Esophagus mucosa (tissue), 1 donor: ENCODE measurements around the gene F11R. TPM values are rescaled to one million over a fixed set of nuclear protein-coding genes. Genes with fewer than 3 reads are reported as not detected.
A peak's percentile ranks its signal among the peaks of the same experiment; 100 is the strongest.

Source experiments
- ATAC-seq: fragments of 200-7000 bp; cut with Tn5 transposase; one replicate; pipeline ENCODE4 v1.9.1; 2020
- total RNA-seq: library from RNA; stranded (reverse); gene quantifications from one replicate; pipeline ENCODE4 v1.2.4, GENCODE V29; 2023
- donor health status: DM: yes; HTN: yes; CAD: no.

F11R gene
- total RNA-seq, 1 donor from 2014 or later: 137 TPM

DNA sequence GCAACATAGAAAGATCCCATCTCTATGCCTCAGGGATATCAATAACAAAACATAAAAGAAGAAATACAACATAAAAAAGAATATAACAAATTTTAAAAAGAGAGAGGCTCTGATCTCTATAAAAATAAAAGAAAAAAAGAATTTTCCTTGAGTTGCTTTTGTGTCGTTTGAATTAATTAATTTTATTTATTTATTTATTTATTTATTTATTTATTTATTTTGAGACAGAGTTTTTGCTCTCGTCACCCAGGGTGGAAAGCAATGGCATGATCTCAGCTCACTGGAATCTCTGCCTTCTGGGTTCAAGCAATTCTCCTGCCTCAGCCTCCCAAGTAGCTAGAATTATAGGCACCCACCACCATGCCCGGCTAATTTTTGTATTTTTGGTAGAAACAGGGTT is 8.5 kb downstream of the F11R start:
- no peak for ATAC-seq

DNA sequence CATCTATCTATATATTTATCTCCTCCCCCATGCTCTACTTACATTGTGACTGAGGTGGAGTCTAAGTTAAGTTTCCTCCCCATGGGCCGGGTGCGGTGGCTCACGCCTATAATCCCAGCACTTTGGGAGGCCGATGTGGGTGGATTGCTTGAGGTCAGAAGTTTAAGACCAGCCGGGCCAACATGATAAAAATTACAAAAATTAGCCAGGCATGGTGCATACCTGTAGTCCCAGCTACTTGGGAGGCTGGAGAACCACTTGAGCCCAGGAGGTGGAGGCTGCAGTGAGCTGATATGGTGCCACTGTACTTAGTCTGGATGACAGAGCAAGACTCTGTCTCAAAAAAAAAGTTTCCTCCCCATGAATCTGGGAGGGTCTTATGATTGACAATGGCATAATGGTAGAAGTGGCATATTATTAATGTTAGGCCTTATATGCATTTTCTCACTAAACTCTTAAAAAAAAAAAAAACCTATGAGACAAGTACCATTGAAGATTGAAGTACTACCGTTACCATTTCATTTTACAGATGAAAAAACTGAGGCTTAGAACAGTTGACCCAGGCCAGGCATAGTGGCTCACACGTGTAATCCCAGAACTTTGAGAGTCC is 11.2 kb downstream of the F11R start:
- no peak for ATAC-seq

DNA sequence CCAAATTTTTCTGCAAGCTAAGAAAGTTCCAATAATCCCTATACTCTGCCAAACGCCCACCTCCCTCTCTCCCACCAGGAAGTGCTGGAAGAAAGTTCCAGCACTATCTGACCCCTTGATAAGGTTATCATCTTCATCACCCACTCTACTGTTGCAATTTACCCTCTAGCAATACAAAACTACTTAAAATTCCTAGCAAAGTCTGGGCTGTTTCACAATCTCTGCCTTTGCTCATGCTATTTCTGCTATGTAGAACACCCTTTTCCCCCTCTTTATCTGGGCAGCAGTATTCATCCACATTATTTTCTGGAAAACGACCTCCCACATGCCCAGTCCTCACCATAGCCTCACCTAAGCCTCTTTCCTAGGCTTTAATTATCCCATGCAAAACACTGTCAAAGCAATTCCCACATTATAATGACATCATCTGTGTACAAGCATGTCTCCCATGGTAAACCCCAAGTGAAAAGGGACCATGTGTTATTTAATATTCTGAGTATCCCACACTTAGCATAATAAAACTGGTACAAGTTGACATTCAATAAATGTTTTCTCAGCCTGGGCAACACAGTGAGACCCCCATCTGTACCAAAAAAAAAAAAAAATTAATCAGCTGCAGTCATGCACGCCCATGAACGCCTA is 12.0 kb downstream of the F11R start:
- ATAC-seq: no peak

DNA sequence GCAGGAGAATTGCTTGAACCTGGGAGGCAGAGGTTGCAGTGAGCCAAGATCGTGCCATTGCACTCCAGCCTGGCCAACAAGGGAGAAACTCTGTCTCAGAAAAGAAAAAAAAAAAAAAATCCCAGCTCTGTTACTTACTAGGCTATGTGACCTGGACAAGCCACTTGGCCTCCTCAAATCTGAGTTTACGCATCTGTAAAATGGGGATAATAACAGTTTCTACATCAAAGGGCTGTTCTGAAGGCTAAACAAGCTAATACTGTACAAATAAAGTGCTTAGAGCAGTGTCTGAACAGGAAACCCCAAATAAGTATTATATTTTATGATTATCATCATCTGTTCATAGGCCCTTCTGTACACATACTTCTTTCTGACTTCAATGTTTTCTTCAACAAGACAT is 13.6 kb downstream of the F11R start:
- no peak for ATAC-seq

DNA sequence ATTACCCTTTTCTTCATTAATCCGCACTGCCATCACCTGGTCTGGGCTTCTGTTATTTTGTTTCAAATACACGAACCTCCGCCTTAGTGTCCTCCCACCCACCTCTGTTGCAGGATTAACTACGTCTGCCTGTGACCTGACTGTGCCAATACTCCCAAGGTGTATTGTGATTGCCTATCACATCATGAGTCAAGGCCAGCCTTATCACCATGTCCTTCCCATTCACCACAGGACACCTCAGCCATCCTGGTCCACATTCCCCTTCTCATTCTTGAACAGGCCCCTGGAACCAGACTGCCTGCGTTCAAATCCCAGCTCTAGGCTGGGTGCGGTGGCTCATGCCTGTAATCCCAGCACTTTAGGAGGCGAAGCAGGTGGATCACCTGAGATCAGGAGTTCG is 14.4 kb downstream of the F11R start:
- peak; percentile 5 for ATAC-seq

DNA sequence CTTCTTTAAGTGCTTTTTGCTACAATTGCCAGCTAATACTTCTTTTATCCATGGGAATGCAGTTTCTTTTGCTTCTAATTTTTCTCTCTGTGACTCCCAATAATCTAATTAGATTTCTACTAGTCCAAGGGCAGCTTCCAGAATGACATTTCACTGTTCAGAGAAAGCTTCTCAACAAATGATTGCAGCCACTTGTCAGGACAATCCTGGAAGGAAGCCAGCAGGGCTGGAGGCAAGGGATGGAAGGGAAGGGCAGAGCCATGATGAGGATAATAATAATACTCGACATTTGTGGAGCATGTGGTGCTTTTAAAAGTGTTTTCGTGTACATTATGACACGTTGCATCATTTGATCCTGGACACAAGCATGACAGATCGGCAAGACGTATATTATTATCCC is 19.4 kb downstream of the F11R start:
- no peak for ATAC-seq

DNA sequence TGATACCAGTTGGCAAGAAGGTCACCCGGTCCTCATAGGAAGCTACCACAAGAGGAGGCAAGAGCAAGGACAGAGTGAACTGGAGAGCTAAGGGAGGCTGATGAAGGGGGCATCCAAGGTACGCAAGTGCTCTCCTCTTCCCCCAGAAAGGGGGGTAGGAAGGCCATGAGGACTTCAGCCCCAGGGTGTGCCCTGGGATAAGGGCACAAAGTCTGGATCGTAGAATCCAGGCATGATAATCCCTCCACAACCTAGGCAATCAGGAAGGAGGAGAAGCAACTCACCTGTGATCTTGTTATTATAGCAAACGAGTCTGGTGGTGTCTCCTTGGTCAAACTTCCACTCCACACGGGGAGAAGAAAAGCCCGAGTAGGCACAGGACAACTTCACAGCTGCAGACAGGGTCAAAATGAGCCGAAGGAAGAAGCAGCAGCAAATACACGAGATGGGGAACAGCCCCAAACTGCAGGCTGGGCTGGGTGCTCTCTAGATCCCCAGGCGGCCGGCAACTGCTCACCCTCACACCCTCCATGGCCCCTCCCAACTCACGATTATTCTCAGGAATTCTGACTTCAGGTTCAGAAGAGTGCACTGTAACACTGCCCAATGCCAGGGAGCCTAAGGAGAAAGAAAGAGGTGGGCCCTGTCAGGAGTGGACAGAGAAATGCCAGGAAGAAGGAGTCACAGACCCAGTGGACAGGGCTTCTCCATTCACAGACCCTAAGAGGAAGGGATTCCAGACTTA is 20.0 kb downstream of the F11R start:
- no peak for ATAC-seq

DNA sequence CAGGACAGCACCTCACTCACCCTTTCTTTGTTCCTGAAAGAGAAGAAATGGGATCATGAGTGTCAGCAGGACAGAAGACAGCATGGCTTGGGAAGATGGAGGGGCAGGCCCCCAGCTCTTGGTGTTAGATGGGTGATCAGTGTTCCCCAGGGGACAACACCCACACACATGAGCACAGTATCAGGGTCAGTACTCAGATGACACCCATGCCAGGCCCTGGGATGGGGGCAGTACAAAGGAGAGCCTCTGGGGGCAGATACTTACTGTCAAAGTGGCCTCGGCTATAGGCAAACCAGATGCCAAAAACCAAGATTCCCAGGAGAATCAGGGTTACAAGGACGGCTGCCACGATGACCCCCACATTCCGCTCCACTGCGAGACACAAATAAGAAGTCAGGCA is 21.6 kb downstream of the F11R start:
- no peak for ATAC-seq

DNA sequence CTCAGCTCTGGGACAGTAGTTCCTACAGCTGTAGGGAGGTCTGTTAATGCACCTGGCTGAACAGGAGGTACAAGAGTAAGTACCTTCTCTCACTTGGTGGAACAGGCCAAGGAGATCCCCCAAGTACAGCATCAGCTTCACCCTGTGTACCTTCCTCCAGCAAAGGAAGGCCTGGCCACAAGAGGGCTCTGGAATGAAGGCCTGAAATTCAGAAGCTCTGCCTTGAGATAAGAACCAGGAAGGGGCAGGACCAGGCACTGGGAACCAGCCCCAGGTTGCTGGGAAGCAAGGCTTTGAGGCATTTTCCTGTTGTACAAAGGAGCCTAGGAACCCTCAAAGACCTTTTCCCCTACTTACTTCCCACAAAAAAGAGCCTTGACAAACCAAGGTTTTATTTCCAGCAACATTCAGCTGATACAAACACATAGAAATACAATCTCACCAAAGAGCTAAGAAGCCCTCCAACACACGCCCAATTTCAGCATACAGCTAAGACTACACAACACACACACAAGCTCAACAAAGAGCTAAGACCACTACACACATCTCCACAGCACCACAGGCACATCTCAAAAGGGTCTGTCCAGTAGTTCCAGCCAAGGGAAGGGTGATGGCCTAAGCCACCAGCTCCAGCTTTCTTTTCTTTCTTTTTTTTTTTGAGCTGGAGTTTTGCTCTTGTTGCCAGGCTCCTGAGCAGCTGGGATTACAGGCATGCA is 23.5 kb downstream of the F11R start:
- ATAC-seq: peak; percentile 52

DNA sequence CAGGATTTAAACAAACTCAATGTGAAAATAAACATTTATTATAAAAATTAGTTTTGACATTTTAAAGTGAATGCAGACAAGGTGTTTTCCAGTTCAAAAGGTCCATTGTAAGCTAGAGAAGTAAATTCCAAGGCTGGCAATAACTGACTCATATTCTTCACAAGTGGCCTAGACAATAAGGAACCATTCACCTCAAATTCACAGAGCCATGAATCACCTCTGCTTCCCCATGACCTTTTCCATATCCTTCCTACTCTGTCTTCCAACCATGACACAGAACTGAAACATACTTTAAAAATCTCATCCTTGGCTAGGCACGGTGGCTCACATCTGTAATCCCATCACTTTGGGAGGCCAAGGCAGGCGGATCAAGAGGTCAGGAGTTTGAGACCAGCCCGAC is 24.8 kb downstream of the F11R start:
- peak; percentile 81 for ATAC-seq

DNA sequence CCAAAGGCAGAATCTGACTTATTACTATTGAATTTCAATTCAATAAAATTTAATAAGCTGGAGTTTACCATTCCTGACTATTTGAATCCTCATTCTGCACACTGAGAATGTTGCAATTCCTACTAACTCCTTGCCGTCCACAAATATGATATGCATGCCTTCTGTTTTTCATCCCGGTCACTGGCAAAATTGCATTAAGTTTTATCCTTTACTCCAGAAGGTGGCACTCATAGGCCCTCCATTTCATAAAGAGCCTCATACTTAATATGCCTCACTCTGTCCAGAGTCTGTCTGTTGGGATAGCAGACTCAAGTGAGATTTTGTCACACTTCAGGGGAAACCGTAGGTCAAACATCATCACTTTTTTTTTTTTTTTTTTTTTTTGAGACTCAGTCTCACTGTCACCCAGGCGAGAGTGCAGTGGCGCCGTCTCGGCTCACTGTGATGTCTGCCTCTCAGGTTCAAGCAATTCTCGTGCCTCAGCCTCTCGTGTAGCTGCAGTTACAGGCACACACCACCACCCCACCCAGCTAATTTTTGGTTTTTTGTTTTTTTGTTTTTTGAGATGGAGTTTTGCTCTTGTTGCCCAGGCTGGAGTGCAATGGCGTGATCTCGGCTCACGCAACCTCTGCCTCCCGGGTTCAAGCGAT is 27.3 kb downstream of the F11R start:
- peak; percentile 22 for ATAC-seq

DNA sequence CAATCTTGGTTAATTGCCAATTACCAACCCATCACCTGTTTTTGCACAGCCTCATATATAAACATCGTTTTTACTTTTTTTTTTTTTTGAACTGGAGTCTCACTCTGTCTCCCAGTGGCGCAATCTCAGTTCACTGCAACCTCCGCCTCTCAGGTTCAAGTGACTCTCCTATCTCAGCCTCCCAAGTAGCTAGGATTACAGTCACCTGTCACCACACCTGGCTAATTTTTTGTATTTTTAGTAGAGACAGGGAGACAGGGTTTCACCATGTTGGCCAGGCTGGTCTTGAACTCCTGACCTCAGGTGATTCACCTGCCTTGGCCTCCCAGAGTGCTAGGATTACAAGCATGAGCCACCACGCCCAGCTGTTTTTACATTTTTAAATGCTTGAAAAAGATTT is 28.9 kb downstream of the F11R start:
- peak; percentile 16 for ATAC-seq

DNA sequence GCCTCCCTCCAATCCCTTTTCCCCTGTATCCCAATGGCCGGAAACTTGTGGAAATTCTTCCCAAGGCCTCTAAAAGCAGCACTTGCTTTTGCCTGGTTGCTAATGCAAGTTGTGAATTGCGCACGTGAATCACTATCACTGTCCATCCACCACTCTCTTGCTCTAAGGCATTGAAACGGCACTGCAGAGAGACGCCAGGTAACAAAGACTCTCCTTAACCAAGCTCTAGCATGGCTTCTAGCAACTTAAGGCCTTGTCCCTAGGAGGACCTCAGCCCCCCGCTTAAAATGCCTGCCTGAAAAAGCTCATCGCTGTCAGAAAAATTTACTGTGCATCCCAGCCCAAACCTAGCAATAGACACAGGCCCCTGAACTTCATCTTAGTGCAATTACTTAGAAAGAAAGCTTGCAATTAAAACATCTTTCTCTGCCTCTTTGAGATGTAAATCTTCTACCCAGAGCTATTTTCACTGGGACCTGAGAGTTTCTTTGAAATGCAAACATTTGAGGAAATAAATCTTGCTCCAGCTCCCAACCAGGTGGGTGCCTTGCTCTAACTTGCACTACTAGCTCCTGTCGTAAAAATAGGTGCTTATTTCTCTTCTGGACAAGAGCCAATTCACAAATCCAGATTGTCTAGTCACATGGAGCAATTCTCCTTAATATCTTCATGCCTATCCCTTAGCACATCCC is 33.4 kb downstream of the F11R start:
- no peak for ATAC-seq

DNA sequence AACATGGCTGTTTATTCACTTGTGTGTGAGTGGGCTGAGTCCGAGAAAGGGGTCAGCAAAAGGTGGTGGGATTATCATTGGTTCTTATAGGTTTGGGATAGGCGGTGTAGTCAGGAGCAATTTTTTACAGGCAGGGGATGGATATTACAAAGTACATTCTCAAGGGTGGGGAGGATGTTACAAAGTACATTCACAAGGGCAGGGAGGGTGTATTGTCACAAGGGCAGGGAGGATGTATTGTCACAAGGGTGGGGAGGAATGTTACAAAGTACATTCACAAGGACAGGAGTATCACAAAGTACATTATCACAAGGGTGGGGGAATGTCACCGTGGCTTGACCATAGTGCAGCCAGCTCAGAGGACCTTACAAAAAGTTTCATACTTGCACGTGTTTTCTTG is 35.2 kb downstream of the F11R start:
- no peak for ATAC-seq

DNA sequence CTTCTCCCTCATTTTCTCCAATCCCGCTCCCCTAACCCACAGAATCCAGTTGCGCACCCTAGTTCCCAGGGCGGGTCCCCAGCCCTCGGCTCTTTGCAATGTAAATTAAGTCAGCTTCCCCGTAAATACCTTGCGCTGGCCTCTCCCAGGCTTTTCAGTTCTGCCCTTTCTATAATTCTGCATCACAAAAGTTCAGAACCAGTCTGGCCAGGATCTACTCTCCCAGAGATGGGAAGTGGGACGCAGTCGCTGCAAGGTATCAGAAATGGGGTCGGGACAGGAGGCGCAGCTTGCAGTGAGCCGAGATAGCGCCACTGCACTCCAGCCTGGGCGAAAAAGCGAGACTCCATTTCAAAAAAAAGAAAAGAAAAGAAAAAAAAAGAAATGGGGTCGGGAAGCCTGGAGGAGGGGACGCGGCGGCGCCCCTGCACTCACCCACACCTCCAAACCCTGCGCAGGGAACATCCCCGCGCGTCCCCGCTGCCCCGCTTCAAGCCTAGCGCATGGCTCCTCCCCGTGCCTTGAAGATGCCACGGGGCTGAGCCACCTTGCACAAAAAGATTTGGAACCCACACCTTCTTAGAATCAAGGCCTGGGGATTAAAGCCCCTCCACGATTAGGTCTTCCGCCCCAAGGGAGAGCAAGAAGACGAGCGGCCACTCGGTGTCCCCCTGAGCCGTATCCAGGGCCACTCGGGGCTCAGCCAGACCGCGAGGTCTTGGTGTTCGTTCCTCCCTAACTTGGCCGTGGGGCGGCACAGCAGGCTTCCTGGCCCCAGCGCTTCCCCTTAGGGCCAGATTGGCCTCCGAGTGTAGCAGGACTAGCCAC is 39.2 kb downstream of the F11R start:
- ATAC-seq: peak; percentile 67

DNA sequence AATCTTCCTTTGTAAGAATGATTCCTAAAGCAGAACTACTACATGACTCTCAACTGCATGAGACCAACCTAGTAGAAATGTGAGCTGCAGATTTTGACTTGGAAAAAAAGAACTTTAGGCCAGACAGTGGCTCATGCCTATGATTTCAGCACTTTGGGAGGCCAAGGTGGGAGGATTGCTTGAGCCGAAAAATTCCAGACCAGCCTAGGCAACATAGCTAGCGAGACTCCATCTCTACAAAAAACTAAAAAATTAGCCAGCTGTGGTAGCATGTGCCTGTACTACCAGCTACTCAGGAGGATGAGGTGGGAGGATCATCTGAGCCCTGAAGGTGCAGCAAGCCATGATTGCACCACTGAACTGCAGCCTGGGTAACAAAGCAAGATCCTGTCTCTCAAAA is 41.7 kb downstream of the F11R start:
- no peak for ATAC-seq

DNA sequence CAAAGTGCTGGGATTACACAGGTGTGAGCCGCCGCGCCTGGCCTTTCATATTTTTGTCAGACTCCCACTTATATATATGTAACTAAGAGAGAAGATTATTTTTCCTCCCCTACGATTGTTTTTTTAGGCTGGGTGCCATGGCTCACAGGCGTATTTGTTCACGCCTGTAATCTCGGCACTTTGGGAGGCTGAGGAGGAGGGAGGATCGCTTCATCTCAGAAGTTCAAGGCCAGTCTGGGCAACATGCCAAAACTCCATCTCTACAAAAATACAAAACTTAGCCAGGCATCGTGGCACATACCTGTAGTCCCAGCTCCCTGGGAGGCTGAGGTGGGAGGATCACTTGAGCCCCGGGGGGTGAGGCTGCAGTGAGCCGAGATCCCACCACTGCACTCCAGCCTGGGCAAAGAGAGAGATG is 42.4 kb downstream of the F11R start:
- no peak for ATAC-seq

DNA sequence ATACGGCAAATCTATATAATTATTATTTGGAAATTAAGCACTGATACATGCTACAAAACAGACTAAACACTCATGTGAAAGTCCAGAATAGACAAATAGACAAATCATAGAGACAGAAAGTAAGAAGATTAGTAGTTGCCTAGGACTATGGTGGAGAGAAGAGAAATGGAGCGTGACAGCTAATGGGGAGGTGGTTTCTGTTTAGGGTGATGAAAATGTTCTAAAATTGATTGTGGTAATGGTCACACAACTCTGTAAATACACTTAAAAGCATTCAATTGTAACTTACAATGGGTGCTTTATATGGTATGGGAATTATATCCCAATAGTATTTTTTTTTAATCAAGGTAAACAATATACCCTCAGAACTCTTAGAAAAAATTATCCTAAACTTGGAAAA is 45.9 kb downstream of the F11R start:
- ATAC-seq: no peak

DNA sequence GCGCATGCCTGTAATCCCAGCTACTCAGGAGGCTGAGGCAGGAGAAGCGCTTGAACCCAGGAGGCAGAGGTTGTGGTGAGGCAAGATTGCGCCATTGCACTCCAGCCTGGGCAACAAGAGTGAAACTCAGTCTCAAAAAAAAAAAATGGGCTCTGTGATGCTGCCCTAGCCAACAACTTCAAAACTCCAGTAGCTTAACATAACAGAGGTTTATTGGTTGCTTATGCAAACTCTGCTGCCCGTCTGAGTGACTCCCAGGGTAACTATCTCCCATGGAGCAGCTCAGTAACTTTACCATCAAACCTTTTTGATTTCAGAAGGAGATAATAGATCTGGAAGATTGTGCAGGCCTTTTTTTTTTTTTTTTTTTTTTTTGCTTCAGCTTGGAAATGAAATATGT is 47.5 kb downstream of the F11R start:
- ATAC-seq: no peak

DNA sequence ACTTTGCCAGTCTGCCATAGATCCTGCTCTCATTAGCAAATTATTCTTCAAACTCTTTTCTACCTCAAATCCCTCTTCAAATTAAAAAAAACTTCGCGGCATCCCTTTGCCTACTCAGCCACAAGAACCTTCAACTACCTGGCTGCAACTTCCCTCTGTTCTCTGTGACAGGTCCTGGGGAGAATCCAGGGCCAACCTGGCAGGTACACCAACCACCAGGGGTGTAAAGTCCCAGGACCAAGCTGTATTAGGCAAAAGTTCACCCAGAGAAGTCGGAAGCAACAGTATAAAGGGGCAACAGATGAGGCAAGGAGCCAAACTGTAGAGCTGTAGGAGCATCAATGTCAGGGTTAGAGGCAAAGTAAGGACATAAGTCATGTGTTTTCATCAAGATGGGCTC is 48.0 kb downstream of the F11R start:
- ATAC-seq: no peak

DNA sequence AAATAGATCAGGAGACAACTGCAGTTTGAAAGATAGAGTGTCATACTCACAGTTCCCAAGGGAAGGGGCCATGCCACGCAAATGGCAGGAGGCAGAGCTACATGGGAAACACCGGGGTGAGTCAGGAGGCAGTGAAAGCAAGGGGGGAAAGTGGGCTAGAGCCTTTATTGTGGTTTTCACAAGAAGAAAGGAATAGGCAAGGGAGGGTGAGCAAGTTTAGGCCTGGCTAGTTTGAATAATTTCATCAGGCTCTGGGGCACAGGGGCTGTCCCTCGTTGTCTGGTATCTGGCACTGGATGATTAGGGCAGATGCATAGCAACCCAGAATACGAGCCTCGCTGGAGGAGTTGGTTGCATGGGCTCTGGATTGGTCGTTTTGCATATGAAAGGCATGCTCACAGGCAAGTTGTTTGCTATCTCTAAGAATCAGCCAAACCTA is 49.3 kb downstream of the F11R start:
- ATAC-seq: peak; percentile 36
